Bronchial epithelial cell (primary cell): ENCODE results near the gene ANKRD63. TPM values are rescaled to one million over a fixed set of nuclear protein-coding genes. Genes with fewer than 3 reads are reported as not detected.

Experiments
- DNase-seq: peaks from one replicate; pipeline ENCODE4 v3.0.0-alpha.2; 2010; ENCODE audit warnings: low read depth
- FAIRE-seq: peaks from 2 replicates; lab custom pipeline; 2011; peaks lifted over from hg19 to GRCh38; lab: Jason Lieb, UNC
- H3K27me3 ChIP-seq: 2 replicates; pipeline ENCODE4 v1.5.1; 2011; ENCODE audit warnings: low read length; ENCODE audit not compliant: control insufficient read depth, insufficient read depth
- H3K36me3 ChIP-seq: 2 replicates; pipeline ENCODE4 v1.5.1; 2011; ENCODE audit warnings: low read length; ENCODE audit not compliant: control insufficient read depth, insufficient read depth
- H3K4me3 ChIP-seq: 2 replicates; pipeline ENCODE4 v1.5.1; 2011; ENCODE audit warnings: mild to moderate bottlenecking, low read depth, low read length, control low read depth
- total RNA-seq: library from RNA; depleted of rRNA; stranded (reverse); fragments of >200 nt; gene quantifications from 2 replicates; pipeline ENCODE4 v1.2.1, GENCODE V29; 2014
- TF ChIP-seq, protein P1 (sequence below): IDR thresholded peaks from 2 replicates; pipeline ENCODE4 v1.5.1; 2011; ENCODE audit warnings: mild to moderate bottlenecking, moderate library complexity, low read length, control low read depth, inconsistent platforms; ENCODE audit not compliant: insufficient read depth, severe bottlenecking

ANKRD63 gene
- total RNA-seq, 1 donor from 2014 or later = not detected

DNA sequence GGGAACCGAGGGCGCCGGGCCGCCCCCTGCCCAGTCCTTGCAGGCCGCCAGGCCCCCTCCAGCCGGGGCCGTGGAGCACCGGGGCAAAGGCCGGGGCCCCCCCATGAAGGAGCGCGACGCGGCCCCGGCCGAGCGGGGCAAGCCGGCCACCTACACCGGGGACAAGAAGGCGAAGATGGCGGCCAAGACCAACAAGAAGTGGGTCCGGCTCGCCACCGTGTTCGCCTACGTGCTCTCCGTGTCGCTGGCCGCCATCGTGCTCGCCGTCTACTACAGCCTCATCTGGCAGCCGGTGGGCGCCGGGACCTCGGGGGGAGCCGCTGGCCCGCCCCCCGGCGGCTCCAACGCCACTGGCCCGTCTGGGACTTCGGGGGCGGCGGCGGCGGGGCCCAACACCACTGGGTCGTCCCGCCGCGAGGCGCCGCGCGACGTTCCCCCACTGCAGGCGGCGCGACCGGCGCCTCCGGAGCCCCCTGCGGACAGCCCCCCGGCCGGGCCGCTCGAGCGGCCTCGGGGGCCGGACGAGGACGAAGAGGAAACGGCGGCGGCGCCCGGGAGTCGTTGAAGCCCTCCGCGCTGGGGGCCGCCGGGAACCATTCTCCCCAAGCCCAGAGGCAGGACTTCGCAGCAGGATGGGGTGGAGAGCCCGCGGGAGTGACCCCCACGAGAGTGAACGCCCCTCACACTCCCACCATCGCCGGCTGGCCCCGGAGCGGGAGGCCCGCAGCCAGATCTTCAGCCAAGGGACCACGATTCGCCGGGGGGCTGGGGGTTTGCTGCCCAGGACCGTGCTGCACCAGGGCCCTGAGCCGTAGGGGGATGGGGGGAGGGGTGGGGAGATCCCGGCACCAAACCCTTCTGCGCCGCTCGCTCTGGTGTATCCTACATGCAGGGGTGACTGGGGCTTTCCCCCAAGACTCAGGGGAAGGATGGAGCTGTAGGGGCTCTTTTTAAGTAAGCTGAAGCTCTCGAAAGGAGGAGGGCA, 41.4 kb upstream of the ANKRD63 start:
- DNase-seq (no peak), FAIRE-seq (no peak)
- H3K36me3 ChIP-seq = no peaks in the 10 kb centered on the region
- TF ChIP-seq, protein P1, sequence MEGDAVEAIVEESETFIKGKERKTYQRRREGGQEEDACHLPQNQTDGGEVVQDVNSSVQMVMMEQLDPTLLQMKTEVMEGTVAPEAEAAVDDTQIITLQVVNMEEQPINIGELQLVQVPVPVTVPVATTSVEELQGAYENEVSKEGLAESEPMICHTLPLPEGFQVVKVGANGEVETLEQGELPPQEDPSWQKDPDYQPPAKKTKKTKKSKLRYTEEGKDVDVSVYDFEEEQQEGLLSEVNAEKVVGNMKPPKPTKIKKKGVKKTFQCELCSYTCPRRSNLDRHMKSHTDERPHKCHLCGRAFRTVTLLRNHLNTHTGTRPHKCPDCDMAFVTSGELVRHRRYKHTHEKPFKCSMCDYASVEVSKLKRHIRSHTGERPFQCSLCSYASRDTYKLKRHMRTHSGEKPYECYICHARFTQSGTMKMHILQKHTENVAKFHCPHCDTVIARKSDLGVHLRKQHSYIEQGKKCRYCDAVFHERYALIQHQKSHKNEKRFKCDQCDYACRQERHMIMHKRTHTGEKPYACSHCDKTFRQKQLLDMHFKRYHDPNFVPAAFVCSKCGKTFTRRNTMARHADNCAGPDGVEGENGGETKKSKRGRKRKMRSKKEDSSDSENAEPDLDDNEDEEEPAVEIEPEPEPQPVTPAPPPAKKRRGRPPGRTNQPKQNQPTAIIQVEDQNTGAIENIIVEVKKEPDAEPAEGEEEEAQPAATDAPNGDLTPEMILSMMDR = no peak
- peak overlapping the region; percentile 65 for H3K4me3 ChIP-seq
- no peaks in the 10 kb centered on the region for H3K27me3 ChIP-seq

DNA sequence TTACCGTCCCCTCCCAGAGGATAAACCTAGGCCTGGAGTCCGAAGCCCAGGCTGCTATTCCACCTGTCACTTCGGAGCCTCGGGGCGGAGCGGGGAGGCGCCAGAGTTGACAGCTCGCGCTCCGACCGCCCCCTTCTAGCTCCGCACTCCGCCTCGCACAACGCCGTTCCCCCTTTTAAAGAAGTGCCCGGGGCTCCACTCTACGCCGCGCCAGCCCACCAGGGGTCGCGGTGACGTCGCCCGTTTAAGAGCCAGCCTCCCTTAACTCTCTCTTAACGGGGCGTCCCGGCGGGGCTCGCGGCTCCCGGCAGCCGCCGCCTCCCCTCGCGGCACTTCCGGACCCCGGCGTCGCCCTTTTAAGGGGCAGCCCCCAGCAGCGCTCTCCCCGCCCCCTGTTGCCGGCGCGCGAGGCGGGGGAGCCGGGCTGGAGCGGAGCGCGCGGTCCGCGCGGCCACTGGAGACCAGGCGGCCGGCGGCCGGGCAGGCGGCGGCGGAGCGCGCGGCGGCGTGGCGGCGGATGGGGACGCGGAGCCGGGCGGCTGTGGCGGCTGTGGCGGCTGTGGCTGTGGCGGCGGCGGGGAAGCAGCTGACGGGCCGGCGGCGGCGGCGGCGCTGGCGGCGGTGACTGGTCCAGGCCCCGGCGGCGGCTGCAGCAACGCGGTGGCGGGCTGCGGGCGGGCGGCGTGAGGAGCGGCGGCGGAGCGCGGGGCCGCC, 40.5 kb upstream of the ANKRD63 start, which contains the start of gene INAFM2:
TSS of gene INAFM2 (plus strand) at position 454 of the 714 bp plus-strand sequence. CDS start 364 bp downstream, outside the sequence.
- FAIRE-seq = no peak
- Histone ChIP-seq H3K27me3 (no peaks in the 10 kb centered on the region), H3K36me3 (no peaks in the 10 kb centered on the region), H3K4me3 (peak within 1 kb of the TSS; percentile 65)
- DNase-seq = peak; percentile 66
- TF ChIP-seq, protein P1 = peak; percentile 44

GRCh38 chr15:40322531-40323238, 39.8 kb upstream of the ANKRD63 start:
- no peak for FAIRE-seq
- H3K36me3 ChIP-seq = no peaks in the 10 kb centered on the region
- TF ChIP-seq, protein P1 = no peak
- DNase-seq = no peak
- H3K27me3 ChIP-seq = no peaks in the 10 kb centered on the region
- H3K4me3 ChIP-seq = peak overlapping the region; percentile 65

GRCh38 chr15:40320931-40321371, 38.1 kb upstream of the ANKRD63 start:
- no peaks in the 10 kb centered on the region for H3K36me3 ChIP-seq
- DNase-seq (peak; percentile 59), FAIRE-seq (no peak)
- no peaks in the 10 kb centered on the region for H3K27me3 ChIP-seq
- TF ChIP-seq, protein P1 = peak; percentile 80
- no peak overlapping the region for H3K4me3 ChIP-seq

DNA sequence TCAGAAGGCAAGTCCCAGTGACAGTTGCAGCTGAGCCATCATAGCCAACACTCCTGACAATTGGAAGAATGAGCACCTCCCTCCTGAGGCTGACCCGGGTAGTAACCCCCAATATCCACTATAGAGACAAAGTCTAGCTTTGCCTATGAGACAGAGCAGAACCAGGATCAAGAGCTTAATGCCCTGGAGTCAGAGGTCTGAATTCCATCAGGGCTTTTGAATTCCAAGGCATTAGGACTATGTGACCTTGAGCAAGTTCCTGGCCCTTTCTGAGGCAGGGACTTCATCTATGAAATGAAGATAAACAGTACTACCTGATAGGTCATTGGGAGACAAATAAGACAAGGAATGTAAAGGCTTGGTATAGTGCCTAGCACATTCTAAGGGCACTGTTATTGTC, 37.5 kb upstream of the ANKRD63 start:
- Histone ChIP-seq H3K27me3 (no peaks in the 10 kb centered on the region), H3K4me3 (no peak overlapping the region), H3K36me3 (no peaks in the 10 kb centered on the region)
- DNase-seq (no peak), FAIRE-seq (no peak)
- TF ChIP-seq, protein P1 = no peak
